Right ventricle myocardium superior (tissue), 1 donor: ENCODE results near the gene PSG2. TPM values are rescaled to one million over a fixed set of nuclear protein-coding genes. Genes with fewer than 3 reads are reported as not detected.
"Not testable (repeated sequence)": the region's sequence is repeated elsewhere in the genome, so short reads cannot be mapped to it uniquely, and the experiment has no call there.

Source experiments
- ATAC-seq: fragments of 200-7000 bp; cut with Tn5 transposase; one replicate; pipeline ENCODE4 v1.9.1; 2020; ENCODE audit warnings: mild to moderate bottlenecking; ENCODE audit not compliant: poor library complexity
- DNase-seq: peaks from one replicate; pipeline ENCODE4 v3.0.0-alpha.2; 2020
- intact Hi-C: fragments of 100-400 bp; cut with DNase I; formaldehyde crosslinking; loops from one replicate; pipeline ENCODE4 v1.11.2; 2022
- total RNA-seq: library from RNA; stranded (reverse); fragmentation: NEBNext Ultra II Directional; extraction: Animal tissue kit (Norgen Biotek cat#: 25700); gene quantifications from one replicate; pipeline ENCODE4 v1.2.1, GENCODE V29; 2021
- donor health status: DM: no; HTN: yes; CAD: no; lungs with severe emphysema.

Gene PSG2
- total RNA-seq, 1 donor from 2014 or later: not detected

DNA sequence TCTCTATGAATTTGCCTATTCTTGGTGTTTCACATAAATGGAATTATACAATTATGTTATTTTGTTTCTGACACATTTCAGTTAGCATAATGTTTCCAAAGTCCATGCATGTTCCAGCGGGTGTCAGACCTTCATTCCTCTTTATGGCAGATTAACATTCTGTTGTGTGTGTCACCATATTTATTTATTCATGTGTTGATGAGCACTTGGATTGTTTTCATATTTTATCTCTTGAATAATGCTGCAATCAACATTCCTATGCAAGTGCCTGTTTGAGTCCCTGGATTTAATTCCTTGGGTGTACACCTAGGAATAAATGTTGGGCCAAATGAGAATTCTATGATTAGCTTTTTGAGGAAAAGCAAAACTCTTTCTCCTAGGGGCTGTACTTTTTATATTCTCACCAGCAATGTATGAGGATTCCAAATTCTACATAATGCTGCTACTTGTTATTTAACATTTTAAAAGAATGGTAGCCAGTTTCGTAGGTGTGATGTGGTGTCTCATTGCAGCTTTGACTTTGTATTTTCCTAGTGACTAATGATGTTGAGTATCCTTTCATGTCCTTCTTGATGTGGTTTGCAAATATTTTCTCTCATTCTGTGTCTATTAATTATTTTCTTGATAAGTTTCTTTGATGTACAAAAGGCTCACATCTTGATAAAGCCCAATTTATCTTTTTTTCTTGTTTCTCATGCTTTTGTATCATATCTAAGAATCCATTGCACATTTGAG, 3.5 kb upstream of the PSG2 start:
- DNase-seq, ATAC-seq, intact Hi-C loops: not testable (repeated sequence)

DNA sequence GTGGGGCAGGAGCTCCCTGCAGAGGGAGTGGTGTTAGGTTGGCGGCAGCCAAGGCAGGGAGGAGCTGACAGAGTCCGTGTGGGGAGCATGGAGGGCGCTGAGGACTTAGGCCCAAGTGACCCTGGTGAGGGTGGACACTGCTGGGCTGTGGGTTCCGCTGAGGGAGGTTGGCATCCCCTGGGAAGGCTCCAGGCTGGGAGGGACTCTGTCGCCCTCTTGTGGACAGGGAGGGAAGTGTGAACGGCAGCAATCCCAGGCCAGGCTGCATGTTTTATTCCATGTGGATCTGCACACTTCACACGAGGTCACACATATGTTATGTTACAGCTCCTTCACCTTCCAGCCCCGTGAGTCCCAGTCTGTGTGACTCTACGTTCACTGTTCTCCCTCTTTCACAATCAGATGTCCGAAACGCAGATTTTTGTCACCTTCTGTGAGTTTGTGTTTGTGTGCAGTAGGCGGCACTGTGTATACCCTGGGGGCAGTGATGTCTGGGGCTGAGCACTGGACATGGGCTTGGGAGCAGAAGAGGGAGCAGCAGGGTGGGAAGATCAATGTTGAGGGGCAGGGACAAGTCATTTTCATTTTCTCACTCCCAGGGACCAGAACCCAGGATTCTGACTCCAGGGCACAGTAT, 1.8 kb upstream of the PSG2 start:
- ATAC-seq, intact Hi-C loops, DNase-seq: not testable (repeated sequence)

DNA sequence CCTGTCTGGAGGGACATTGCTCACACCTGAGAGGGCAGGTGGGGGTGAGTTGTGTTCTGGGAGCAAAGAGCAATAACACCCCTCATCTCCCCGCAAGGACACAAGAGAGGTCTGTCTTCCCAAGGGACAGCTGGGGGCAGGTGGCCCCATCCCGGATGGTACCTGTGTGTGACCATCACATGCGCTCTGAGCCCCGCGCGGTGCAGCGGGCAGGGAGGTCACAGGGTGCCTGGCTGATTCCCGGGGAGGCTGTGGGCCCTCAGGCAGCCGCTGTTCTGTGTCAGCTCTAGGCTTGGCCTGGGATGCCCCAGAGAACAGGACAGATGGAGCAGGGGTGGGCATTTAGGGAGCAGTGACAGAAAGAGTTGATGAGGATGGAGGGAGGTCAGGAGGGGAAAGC, 1.2 kb upstream of the PSG2 start:
- intact Hi-C loops, ATAC-seq, DNase-seq: not testable (repeated sequence)

DNA sequence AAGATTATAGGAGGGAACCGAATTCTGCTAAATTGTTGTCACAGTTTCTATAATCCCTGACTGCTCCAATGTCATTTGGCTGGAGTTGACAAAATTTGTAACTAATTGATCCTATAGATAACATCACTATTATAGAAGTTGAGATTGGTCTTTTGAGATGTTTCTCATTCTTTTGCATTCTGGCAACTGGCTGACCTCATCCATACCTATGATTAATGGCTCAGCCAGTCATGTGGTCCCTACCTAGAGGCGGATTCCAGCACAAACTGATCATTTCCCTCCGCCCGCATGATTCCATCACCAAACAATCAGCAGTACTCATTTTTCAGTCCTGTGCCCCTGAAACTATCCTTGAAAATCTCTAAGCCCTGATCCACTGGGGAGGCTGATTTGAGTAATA, 4.2 kb downstream of the PSG2 start:
- no peak for DNase-seq
- no peak for ATAC-seq
- intact Hi-C loops: no loop called here

DNA sequence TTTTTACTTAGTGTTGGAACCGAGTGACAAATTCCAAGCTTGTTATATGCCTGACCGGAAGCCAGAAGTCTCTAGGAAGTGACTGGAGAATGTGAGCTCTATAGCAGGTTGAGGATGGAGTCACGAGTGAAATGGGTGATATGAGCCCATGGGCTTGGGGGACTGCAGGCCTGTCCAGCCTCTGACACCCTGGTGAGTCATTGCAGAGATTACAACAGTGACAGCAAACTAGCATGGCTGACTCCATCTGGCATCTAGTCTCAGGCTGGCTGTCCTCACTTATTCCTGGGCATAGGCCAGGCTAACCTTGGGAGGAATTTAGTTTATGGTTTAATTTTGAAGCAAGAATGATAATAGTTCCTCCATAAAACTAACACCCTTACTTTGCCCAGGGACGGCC, 4.6 kb downstream of the PSG2 start:
- ATAC-seq, DNase-seq, intact Hi-C loops: not testable (repeated sequence)

DNA sequence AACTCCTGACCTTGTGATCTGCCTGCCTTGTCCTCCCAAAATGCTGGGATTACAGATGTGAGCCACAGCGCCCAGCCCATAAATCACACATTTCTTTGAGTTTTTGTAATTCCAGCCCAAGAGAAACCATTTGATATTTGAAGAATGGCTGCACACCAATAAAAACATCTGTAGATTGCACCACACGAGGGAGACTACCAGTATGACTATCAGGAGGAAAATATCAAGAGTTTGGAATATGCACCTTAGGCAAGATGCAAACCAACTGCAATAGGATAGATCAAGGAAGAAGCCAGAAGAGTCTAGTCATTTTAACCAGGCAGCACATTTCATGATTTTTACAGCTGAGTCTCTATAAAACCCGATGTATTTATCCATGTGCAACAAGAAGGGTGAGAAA, 20.1 kb downstream of the PSG2 start:
- DNase-seq, intact Hi-C loops, ATAC-seq: not testable (repeated sequence)

DNA sequence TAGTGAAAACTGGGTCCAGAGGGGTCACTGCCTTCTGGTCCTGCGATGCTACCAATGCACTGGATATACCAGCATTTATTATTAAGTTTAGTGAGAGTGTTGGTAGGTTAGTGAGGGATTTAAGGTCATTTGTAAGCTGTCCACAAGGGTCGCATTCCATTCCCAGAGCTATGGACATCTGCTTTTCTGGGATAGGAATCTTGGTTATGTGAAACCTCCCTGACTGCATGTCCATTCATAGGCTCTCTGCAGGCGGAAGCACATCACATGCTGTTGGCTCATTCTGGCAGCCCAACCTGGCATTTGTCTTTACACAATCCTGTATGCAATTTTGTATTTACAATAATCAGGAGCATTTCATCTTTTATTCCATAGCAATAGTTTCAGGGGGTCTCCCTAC, 21.2 kb downstream of the PSG2 start:
- DNase-seq, ATAC-seq, intact Hi-C loops: not testable (repeated sequence)

DNA sequence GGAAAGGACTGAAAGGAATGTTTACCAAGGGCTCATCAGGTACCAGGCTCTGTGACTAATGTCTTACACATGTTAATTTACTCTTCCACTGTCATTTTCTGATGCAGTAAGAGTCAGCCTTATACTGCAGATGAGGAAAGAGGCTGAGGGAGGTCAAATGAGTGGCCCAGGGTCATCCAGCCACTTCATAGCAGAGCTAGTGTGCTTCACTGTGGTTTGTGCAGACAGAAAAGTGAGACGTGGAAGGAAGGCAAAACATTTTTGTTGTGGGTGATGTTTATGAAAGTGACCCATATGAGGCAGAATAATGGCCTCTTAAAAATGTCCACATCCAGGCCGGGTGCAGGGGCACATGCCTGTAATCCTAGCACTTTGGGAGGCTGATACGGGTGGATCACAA, 22.2 kb downstream of the PSG2 start:
- ATAC-seq, DNase-seq, intact Hi-C loops: not testable (repeated sequence)

DNA sequence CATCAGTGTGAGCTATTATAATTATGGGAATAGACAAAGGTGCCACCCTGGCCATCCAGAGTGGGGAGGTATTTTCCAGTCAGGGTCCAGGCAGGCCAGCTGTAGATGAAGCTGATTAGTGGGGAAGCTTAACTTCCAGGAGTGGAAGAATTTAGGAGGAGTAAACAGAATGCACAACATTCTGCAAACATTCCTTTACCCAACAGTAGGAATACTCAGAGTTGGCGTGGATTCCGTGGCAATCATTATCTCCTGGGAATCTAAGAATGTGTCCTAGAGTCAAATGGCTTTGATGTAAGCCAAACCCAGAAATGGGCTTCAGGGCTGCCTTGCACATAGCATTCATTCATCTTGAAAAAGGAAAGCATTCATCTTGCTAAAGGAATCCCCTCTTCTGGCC, 23.0 kb downstream of the PSG2 start:
- intact Hi-C loops, ATAC-seq, DNase-seq: not testable (repeated sequence)

DNA sequence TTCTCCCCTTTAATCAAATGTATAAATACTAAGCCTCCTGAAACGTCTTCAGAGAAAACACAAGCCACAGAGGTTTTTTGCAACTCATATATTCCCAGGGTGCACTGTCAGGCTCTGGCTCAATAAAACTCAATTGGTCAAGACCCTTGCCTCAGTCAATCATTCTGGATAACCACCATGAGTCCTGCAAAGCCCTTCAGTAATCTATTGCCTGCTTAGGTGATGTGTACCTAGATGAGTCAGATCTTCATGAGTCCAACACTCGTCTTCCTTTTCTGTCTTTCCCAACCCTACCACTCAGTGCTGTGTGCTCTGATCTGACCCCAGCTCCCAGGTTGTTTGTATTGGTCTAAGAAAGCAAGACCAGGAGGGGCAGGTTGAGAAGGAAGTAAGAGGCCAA, 24.1 kb downstream of the PSG2 start:
- DNase-seq, ATAC-seq, intact Hi-C loops: not testable (repeated sequence)

DNA sequence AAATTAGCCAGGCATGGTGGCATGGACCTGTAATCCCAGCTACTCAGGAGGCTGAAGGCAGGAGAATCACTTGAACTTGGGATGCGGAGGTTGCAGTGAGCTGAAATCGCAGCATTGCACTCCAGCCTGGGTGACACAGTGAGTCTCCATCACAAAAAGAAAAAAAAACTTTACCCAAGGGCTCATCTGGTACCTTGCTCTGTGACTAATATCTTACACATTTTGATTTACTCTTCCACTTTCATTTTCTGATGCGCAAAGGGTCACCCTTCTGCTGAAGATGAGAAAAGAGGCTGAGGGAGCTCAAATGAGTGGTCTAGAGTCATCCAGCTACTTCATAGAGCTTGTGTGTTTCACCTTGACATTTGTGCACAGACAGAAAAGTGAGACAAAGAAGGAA, 34.5 kb downstream of the PSG2 start:
- intact Hi-C loops, ATAC-seq, DNase-seq: not testable (repeated sequence)

DNA sequence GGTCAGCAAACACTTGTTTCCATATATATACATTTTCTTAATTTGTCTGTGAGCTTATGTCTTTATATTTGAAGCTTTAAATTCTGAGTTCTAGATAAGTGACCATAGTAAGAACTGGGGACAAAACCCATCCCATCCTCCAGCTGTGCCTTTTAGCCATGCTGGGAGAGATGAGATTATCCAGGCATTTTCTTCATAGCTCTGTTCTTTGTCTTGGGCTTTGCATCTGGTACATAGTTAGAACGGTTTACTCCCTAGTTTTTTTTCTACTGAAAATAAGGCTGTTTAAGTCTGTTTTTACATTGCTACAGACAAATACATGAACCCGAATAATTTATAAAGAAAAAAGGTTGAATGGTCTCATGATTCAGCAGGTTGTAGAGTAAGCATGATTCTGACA, 35.9 kb downstream of the PSG2 start:
- intact Hi-C loops, ATAC-seq, DNase-seq: not testable (repeated sequence)

DNA sequence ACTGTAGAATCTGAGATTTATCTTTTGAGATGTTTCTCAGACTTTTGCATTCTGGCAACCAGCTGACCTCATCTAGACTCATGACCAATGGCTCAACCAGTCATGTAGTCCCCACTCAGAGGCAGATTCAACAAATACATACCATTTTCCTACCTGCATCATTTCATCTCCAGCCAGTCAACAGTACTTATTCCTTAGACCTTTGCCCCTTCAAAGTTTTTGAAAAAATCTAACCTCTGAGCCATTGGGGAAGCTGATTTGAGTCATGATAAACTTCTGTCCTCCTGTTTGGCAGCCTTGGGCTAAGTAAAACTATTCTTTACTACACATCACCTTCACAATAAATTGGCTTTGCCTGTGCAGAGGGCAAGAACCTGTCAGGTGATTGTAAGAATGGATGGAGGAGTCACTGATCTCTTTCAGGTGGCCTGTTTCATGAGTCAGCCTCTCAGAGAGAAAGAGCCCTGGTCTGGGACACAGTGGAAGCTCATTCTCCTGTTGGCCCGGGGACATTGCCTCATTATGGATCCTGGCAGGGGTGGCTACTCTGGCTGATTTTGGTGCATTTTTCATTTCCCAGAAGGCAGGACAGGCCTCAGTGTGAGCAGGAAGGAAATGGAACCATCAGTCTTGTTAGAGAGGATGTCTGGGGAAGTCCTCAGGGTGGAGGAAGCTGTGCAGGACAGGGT, 38.9 kb downstream of the PSG2 start:
- ATAC-seq, DNase-seq, intact Hi-C loops: not testable (repeated sequence)

DNA sequence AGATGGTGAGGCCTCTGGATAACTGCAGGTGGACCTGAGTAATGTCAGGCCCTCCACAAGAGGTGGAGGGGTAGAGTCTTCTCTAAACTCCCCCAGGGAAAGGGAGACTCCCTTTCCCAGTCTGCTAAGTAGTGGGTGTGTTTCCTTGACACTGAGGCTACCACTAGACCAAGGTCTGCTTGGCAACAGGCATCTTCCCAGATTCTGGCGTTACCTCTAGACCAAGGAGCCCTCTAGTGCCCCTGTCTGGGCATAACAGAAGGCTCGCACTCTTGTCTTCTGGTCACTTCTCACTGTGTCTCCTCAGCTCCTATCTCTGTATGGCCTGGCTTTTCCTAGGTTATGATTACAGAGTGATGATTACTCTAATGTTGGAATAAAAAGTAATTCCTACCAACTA, 50.9 kb downstream of the PSG2 start:
- DNase-seq, intact Hi-C loops, ATAC-seq: not testable (repeated sequence)

DNA sequence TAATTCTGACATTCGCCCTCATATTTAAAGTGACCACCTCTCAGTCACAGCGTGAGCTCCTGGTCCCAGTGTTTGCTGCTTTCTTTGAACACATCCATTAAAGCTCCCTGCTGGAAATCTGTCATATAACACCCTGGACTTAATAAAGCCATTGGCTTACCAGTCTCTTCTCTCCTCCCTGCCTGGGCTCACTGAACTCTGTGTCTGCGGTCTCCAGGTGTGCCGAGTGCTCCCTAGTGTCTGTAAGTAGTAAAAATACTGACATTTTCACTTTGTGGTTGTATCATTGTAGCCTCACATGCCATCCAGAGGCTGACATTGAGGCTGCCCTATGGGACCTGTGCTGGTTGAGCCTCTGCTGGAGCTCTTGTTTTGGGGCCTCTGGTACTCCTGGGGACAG, 53.6 kb downstream of the PSG2 start:
- no peak for DNase-seq
- intact Hi-C loops: no loop called here
- ATAC-seq: no peak

DNA sequence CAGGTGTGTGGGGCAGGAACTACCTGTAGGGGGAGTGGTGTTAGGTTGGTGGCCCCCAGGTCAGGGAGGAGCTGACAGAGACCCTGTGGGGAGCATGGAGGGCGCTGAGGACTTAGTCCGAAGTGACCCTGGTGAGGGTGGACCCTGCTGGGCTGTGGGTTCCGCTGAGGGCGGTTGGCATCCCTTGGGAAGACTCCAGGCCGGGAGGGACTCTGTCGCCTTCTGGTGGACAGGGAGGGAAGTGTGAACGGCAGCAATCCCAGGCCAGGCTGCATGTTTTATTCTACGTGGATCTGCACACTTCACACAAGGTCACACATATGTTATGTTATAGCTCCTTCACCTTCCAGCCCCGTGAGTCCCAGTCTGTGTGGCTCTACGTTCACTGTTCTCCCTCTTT, 54.5 kb downstream of the PSG2 start:
- intact Hi-C loops, ATAC-seq, DNase-seq: not testable (repeated sequence)

DNA sequence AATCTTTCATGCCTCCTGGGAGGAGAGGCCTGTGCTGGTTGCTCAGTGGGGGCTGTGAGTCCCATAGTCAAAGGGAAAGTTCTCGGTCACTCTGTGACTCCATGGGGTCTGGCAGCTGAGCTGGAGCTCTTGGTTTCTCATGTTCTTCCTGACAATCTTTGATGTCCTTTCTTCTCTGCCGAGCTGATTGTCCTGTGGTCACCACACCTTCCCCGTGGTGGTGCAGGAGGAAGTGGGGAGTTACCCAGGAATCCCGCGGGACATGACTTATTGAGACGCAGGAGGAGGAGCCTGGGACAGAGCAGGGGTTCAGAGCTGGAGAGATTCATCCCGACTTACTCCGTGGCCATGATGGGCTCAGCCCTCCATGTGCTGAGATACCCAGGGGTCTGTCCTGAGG, 55.4 kb downstream of the PSG2 start:
- ATAC-seq, DNase-seq, intact Hi-C loops: not testable (repeated sequence)

DNA sequence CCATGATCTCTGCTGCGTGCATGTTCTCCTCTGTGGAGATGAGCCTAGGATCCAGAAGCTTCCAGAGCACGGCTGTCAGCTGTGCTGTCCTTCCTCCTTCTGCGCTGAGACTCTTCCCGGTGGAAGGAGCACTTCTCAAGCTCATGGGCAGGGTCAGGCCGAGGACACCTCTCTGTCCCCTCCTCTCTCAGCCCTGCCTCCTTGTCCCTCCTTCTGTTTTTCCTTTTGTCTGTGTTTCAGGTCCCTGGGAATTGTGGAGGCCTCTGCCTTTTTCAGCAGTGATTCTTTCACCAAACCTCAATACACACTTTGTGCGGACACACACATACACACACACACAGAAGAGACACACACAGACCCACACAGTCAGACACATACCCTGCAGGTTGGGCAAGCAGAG, 56.1 kb downstream of the PSG2 start, which contains the start of gene PSG11:
Gene PSG11, minus strand, starts transcription at position 101 of the 400 bp plus-strand sequence. Its CDS starts 97 bp downstream, at position 4.
- not testable (repeated sequence) for DNase-seq

DNA sequence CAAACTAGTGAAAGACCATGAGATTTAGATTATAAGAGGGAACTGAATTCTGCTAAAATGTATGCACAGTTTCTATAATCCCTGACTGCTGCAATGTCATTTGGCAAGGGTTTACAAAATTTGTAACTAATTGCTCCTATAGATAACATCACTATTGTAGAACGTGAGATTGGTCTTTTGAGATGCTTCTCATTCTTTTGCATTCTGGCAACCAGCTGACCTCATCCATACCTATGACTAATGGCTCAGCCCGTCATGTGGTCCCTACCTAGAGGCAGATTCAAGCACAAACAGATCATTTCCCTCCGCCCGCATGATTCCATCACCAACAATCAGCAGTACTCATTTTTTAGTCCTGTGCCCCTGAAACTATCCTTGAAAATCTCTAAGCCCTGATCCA, 60.4 kb downstream of the PSG2 start:
- intact Hi-C loops, ATAC-seq, DNase-seq: not testable (repeated sequence)

More for the DNA sequence above, 56.1 kb downstream of the PSG2 start, which contains the start of gene PSG11:
- intact Hi-C loops, ATAC-seq: not testable (repeated sequence)
